ENCODE data around the gene DOCK3. TPM values are rescaled to one million over a fixed set of nuclear protein-coding genes. Genes with fewer than 3 reads are reported as not detected.

Gene DOCK3
- total RNA-seq, 1 experiment from 2014 or later = 0.04 TPM

- no peak for DNase-seq
- H3K27me3 ChIP-seq (ENCODE audit: low read length) = no peaks in the 10 kb centered on the region
- no peaks in the 10 kb centered on the region for H3K4me1 ChIP-seq (ENCODE audit: low read length)
- H4K20me1 ChIP-seq (ENCODE audit: insufficient read depth, low read depth, low read length) = no peaks in the 10 kb centered on the region
- no peaks in the 10 kb centered on the region for H3K79me2 ChIP-seq (ENCODE audit: low read length)
- no peak overlapping the region for H3K4me2 ChIP-seq (ENCODE audit: low read depth, low read length, poor library complexity, severe bottlenecking)
- no peaks in the 10 kb centered on the region for H3K9me2 ChIP-seq (replicated peaks; ENCODE audit: insufficient read depth, low read length)
- H3K4me3 ChIP-seq (ENCODE audit: low read length) = no peak overlapping the region
- no peak overlapping the region for H3K9ac ChIP-seq (ENCODE audit: low read length)
- no peaks in the 10 kb centered on the region for H3K36me3 ChIP-seq (ENCODE audit: insufficient read depth, low read length)
- H3K27ac ChIP-seq (ENCODE audit: low read length) = no peak overlapping the region
- no peak overlapping the region for H2AFZ ChIP-seq (ENCODE audit: low read length)
- no peaks in the 10 kb centered on the region for H3K9me3 ChIP-seq (ENCODE audit: low read length)
These were observed 304.4 kb downstream of the DOCK3 start for GRCh38 chr3:50978991-50979667.

DNA sequence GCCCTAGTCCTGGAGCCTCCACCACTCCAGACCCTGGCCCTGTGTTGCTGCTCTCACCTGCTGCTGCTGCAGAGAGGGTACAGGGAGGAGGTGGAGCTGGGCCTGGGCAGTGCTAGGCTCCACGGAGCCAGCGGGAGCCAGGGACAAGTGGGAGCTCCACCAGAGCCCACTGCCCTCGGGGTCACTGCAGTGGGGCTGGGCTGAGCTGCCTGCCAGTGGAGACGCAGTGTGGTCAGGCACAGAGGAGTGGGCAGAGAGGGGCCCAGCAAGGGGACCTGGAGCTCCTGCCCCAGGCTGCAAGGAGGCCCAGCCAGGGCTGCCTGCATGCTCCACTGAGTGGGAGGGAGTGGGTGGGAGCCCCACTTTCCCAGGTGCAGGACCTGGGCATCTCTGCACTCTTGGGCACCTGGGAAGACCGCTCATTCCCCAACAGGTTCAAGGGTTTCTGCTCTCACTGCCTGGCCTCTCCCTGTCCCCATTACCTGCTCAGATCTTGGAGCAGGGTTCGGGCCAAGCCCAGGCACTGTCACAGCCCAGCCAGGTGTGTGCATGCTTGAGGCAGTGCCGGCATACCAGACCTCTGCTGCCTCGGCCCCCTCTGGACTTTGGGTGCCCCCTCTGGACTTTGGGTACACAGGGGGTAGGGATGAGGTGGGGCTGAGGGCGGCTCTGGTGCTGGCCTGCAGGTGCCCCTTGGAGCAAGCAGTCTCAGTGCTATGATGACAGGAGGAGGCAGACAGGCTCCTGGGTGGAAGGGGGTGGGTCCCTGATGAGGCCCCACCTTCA is 308.0 kb downstream of the DOCK3 start:
- Histone ChIP-seq H3K27me3 (ENCODE audit: low read length) (no peaks in the 10 kb centered on the region), H3K4me3 (ENCODE audit: low read length) (no peak overlapping the region), H3K9ac (ENCODE audit: low read length) (no peak overlapping the region), H3K79me2 (ENCODE audit: low read length) (no peaks in the 10 kb centered on the region), H3K4me1 (ENCODE audit: low read length) (no peaks in the 10 kb centered on the region), H3K9me3 (ENCODE audit: low read length) (no peaks in the 10 kb centered on the region), H3K4me2 (ENCODE audit: low read depth, low read length, poor library complexity, severe bottlenecking) (no peak overlapping the region), H3K36me3 (ENCODE audit: insufficient read depth, low read length) (no peaks in the 10 kb centered on the region), H3K27ac (ENCODE audit: low read length) (no peak overlapping the region), H2AFZ (ENCODE audit: low read length) (no peak overlapping the region), H4K20me1 (ENCODE audit: insufficient read depth, low read depth, low read length) (no peaks in the 10 kb centered on the region), H3K9me2 (replicated peaks; ENCODE audit: insufficient read depth, low read length) (no peaks in the 10 kb centered on the region)
- no peak for DNase-seq

DNA sequence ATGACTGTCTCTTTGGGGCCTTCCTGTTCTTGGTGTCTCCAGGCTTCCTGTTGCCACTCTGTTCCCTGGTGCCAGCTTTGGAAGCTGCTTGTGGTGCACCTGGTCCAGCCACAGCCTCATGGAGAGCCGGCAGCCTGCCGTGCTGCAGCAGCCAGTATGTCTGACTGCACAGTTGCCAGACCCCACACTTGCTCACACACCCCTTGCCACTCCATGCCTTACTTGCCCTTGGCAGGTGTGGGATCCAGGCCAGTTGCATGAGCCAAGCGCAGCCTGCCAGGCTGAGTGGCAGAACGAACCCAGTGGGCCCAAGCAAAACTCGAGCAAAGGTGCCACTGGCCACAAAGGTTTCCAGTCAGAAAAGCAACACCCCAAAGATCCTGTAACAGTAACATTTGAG is 309.2 kb downstream of the DOCK3 start:
- Histone ChIP-seq H3K9me2 (replicated peaks; ENCODE audit: insufficient read depth, low read length) (no peaks in the 10 kb centered on the region), H3K27ac (ENCODE audit: low read length) (no peak overlapping the region), H4K20me1 (ENCODE audit: insufficient read depth, low read depth, low read length) (no peaks in the 10 kb centered on the region), H2AFZ (ENCODE audit: low read length) (no peak overlapping the region), H3K4me3 (ENCODE audit: low read length) (no peak overlapping the region), H3K79me2 (ENCODE audit: low read length) (no peaks in the 10 kb centered on the region), H3K36me3 (ENCODE audit: insufficient read depth, low read length) (no peaks in the 10 kb centered on the region), H3K9me3 (ENCODE audit: low read length) (no peaks in the 10 kb centered on the region), H3K9ac (ENCODE audit: low read length) (no peak overlapping the region), H3K4me2 (ENCODE audit: low read depth, low read length, poor library complexity, severe bottlenecking) (no peak overlapping the region), H3K27me3 (ENCODE audit: low read length) (no peaks in the 10 kb centered on the region), H3K4me1 (ENCODE audit: low read length) (no peaks in the 10 kb centered on the region)
- no peak for DNase-seq

- Histone ChIP-seq H3K9ac (ENCODE audit: low read length) (no peak overlapping the region), H3K4me1 (ENCODE audit: low read length) (no peaks in the 10 kb centered on the region)
- no peak for DNase-seq
These were observed 311.2 kb downstream of the DOCK3 start for GRCh38 chr3:50985893-50986292.

DNA sequence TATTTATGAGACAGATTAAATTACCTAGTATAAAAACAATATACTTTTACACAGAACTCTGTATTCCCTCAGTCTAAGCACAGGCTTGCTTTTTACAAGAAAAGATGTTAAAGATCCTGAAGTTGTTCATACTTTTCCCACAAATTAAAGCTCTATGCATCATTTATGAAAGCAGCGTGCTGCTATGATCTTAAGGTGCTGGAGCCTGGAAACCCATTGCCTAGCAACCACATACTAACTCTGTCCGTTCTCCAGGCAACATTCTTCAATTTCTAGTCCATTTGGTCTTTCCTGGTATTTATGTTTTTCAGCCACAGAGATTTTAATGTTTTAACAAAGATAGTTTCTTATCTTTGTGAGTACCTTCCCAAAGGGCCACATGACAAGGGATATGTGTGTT is 312.0 kb downstream of the DOCK3 start:
- Histone ChIP-seq H3K4me2 (ENCODE audit: low read depth, low read length, poor library complexity, severe bottlenecking) (no peak overlapping the region), H3K27me3 (ENCODE audit: low read length) (no peaks in the 10 kb centered on the region), H2AFZ (ENCODE audit: low read length) (no peak overlapping the region), H3K4me3 (ENCODE audit: low read length) (no peak overlapping the region), H3K9me3 (ENCODE audit: low read length) (no peaks in the 10 kb centered on the region), H3K9ac (ENCODE audit: low read length) (no peak overlapping the region), H3K4me1 (ENCODE audit: low read length) (no peaks in the 10 kb centered on the region), H3K9me2 (replicated peaks; ENCODE audit: insufficient read depth, low read length) (no peaks in the 10 kb centered on the region), H3K36me3 (ENCODE audit: insufficient read depth, low read length) (no peaks in the 10 kb centered on the region), H3K79me2 (ENCODE audit: low read length) (no peaks in the 10 kb centered on the region), H4K20me1 (ENCODE audit: insufficient read depth, low read depth, low read length) (no peaks in the 10 kb centered on the region), H3K27ac (ENCODE audit: low read length) (no peak overlapping the region)
- DNase-seq = no peak

More at GRCh38 chr3:50985893-50986292, 311.2 kb downstream of the DOCK3 start:
- Histone ChIP-seq H4K20me1 (ENCODE audit: insufficient read depth, low read depth, low read length) (no peaks in the 10 kb centered on the region), H3K4me2 (ENCODE audit: low read depth, low read length, poor library complexity, severe bottlenecking) (no peak overlapping the region), H3K27me3 (ENCODE audit: low read length) (no peaks in the 10 kb centered on the region), H2AFZ (ENCODE audit: low read length) (no peak overlapping the region), H3K36me3 (ENCODE audit: insufficient read depth, low read length) (no peaks in the 10 kb centered on the region), H3K79me2 (ENCODE audit: low read length) (no peaks in the 10 kb centered on the region), H3K9me3 (ENCODE audit: low read length) (no peaks in the 10 kb centered on the region), H3K27ac (ENCODE audit: low read length) (no peak overlapping the region), H3K4me3 (ENCODE audit: low read length) (no peak overlapping the region), H3K9me2 (replicated peaks; ENCODE audit: insufficient read depth, low read length) (no peaks in the 10 kb centered on the region)

DNA sequence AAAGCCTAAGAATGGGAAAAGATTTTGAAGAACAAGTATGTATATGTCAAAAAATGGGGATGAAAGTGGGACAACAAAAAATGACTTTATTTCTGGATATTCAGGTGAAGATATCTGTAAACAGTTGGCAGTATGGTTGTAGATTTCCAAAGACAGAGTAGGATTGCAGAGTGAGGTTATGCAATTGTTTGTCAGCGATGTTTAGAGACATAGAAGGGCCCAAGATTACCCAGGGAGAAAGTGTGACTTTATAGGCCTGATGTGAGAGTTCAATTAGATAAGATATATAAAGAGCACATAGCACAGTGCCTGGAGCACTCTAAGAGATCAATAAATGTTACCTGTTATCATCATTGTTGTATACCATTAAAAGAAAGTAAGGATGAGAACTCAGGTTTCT is 319.8 kb downstream of the DOCK3 start:
- H3K4me1 ChIP-seq (ENCODE audit: low read length) = no peaks in the 10 kb centered on the region
- H3K9me3 ChIP-seq (ENCODE audit: low read length) = no peaks in the 10 kb centered on the region
- H3K4me2 ChIP-seq (ENCODE audit: low read depth, low read length, poor library complexity, severe bottlenecking) = no peak overlapping the region
- no peak overlapping the region for H2AFZ ChIP-seq (ENCODE audit: low read length)
- no peaks in the 10 kb centered on the region for H3K79me2 ChIP-seq (ENCODE audit: low read length)
- DNase-seq = no peak
- H3K9me2 ChIP-seq (replicated peaks; ENCODE audit: insufficient read depth, low read length) = no peaks in the 10 kb centered on the region
- no peaks in the 10 kb centered on the region for H4K20me1 ChIP-seq (ENCODE audit: insufficient read depth, low read depth, low read length)
- H3K27ac ChIP-seq (ENCODE audit: low read length) = no peak overlapping the region
- no peaks in the 10 kb centered on the region for H3K27me3 ChIP-seq (ENCODE audit: low read length)
- H3K36me3 ChIP-seq (ENCODE audit: insufficient read depth, low read length) = no peaks in the 10 kb centered on the region
- no peak overlapping the region for H3K9ac ChIP-seq (ENCODE audit: low read length)
- H3K4me3 ChIP-seq (ENCODE audit: low read length) = no peak overlapping the region

DNA sequence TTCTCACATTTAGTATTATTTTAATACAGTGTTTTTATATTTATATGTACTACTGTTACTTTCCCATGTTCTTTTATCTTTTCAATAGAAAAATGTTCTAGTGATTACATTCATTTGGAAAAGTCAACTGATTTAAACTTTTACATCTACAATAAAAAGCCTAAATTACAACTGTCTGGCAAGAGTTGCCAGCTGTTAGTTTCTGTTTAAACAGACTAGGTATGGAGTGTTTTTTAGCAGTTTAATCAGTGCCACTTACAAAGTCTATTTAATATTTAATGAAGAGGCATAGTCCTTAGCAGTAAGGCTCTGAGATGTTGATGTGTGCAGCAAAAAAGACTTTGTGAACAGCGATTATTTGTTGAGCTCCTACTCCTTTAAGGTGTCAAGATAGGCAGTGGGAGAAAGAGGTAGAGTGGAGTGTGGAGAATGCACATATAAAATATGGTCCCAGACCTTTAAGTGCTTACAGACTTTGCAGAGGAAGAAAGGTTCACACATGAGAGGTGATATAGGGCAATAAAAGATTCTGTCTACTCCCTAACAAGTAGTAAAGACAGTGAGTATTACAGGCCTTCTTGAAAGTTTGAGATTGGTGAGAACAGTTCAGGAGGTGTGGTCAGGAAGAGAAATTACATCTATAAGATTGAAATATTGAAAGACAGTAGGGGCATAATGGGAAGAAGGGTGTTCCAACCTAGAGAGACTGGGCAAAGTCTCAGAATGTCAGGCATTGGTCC is 320.5 kb downstream of the DOCK3 start:
- H2AFZ ChIP-seq (ENCODE audit: low read length) = no peak overlapping the region
- no peaks in the 10 kb centered on the region for H3K36me3 ChIP-seq (ENCODE audit: insufficient read depth, low read length)
- H3K9me3 ChIP-seq (ENCODE audit: low read length) = no peaks in the 10 kb centered on the region
- no peak overlapping the region for H3K4me2 ChIP-seq (ENCODE audit: low read depth, low read length, poor library complexity, severe bottlenecking)
- H3K27ac ChIP-seq (ENCODE audit: low read length) = no peak overlapping the region
- no peak overlapping the region for H3K4me3 ChIP-seq (ENCODE audit: low read length)
- no peaks in the 10 kb centered on the region for H3K9me2 ChIP-seq (replicated peaks; ENCODE audit: insufficient read depth, low read length)
- H3K4me1 ChIP-seq (ENCODE audit: low read length) = no peaks in the 10 kb centered on the region
- no peaks in the 10 kb centered on the region for H3K79me2 ChIP-seq (ENCODE audit: low read length)
- no peaks in the 10 kb centered on the region for H4K20me1 ChIP-seq (ENCODE audit: insufficient read depth, low read depth, low read length)
- no peak overlapping the region for H3K9ac ChIP-seq (ENCODE audit: low read length)
- no peak for DNase-seq
- no peaks in the 10 kb centered on the region for H3K27me3 ChIP-seq (ENCODE audit: low read length)

- Histone ChIP-seq H3K9me2 (replicated peaks; ENCODE audit: insufficient read depth, low read length) (no peaks in the 10 kb centered on the region), H3K36me3 (ENCODE audit: insufficient read depth, low read length) (no peaks in the 10 kb centered on the region), H3K4me1 (ENCODE audit: low read length) (no peaks in the 10 kb centered on the region), H3K9ac (ENCODE audit: low read length) (no peak overlapping the region), H3K9me3 (ENCODE audit: low read length) (no peaks in the 10 kb centered on the region), H3K27me3 (ENCODE audit: low read length) (no peaks in the 10 kb centered on the region), H4K20me1 (ENCODE audit: insufficient read depth, low read depth, low read length) (no peaks in the 10 kb centered on the region), H3K79me2 (ENCODE audit: low read length) (no peaks in the 10 kb centered on the region), H2AFZ (ENCODE audit: low read length) (no peak overlapping the region), H3K4me2 (ENCODE audit: low read depth, low read length, poor library complexity, severe bottlenecking) (no peak overlapping the region), H3K27ac (ENCODE audit: low read length) (no peak overlapping the region), H3K4me3 (ENCODE audit: low read length) (no peak overlapping the region)
- no peak for DNase-seq
These were observed 327.8 kb downstream of the DOCK3 start for GRCh38 chr3:51002495-51002894.
